GM18909 (cell line): ENCODE results near the gene ZFAND3.
"Not testable (repeated sequence)": the region's sequence is repeated elsewhere in the genome, so short reads cannot be mapped to it uniquely, and the experiment has no call there.

Experiments
- ATAC-seq: cut with Tn5 transposase; IDR thresholded peaks from one replicate; pipeline ENCODE4 v1.9.1; 2021; ENCODE audit warnings: mild to moderate bottlenecking; ENCODE audit not compliant: unreplicated experiment, poor library complexity

Gene ZFAND3

GRCh38 chr6:37861452-37861851 lies 41.9 kb downstream of the ZFAND3 start:
- no peak for ATAC-seq

- no peak for ATAC-seq
Measured at GRCh38 chr6:37862430-37862829, 42.9 kb downstream of the ZFAND3 start.

GRCh38 chr6:37862992-37863391 lies 43.5 kb downstream of the ZFAND3 start:
- ATAC-seq: no peak

GRCh38 chr6:37864250-37864649 lies 44.7 kb downstream of the ZFAND3 start:
- no peak for ATAC-seq

DNA sequence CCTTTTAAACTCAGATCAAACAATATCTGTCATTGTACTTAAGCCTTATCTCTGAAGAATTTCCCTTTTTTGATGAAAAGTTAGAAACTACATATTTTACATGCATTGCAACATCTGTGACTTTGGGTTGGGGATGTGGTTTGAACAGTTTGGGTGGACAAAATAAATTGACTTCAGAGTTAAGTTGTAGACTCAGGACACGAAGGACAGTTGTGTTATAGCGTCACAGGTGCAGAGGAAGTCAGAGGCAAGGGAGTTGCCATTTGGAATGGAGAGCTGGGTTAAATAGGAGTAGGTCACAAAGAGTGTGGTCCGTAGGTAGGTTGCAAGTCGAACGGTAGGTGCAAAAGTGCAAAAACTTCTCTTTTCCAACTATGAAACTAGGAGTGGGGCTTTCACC lies 46.0 kb downstream of the ZFAND3 start:
- no peak for ATAC-seq

DNA sequence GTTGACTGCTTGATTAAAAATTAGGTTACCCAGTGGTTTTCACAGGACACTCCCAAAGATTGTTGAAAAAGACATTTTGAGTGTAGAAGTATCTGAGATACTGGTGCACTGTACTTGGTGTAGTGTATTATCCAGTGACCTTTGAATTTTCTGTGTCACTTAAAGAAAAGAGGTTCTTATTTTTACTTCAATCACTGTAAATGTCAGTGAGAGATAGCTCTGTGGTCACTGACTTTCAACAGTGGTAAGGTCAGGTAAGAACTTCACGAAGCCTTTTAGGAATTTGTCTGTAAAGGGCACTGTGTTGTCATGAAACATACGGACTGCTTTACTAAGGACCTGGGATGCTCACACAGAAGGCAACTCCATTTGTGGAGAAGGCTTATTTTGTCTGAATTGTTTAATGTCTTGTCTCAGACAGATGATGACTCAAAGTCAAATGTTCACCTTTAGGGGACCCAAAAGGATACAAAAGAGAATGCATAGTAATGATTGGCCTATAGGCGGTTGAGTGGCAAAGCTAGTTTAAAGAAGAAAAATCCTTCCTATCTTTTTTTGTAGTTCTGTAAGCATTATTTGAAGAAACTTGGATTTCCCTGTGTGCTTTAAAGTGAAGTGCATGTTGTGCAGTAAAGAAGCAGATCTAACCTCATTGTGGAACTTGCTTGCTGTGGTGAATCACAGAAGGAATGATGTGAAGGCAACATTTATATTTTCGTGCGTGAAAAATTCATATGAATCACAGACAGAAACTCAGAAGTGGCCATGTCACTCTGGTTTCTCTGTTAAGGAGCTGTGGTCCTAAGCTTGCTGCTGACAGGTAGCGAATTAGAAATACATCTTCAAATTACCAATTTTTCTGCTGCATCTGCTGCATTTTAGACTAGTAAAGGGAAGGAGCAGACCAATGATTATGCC lies 47.3 kb downstream of the ZFAND3 start:
- no peak for ATAC-seq

DNA sequence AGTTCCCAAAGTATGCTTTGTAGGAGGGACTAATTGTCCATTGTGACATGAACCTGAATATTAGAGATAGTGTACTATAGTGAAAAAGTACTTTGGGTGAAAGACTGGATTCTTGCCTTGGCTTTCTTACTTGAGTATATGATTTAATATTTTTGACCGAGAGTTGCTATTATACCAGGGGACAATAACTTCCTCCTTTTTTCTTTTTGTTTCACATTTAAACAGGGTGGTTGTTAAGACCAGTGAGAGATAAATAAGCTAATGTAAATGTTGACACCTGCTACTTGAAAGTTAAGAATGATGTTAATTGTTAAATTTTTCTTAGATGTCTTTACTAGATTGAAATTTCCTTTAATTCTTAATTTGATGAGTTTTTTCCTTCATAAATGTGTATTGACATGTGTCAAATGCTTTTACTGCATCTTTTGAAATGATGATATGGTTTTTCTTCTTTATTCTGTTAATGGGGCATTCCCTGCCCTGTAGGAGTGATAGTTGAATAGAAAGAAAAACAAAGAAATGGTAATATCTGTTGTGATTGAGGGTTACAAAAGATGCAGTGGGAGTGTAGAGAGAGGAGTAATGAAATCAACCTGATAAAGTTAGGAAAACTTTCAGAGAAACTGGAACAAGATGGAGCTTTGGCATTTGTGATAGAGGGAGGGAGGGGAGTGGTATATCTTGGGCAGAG lies 48.4 kb downstream of the ZFAND3 start:
- ATAC-seq: no peak

- ATAC-seq: no peak
Measured at GRCh38 chr6:37868447-37868825, 48.9 kb downstream of the ZFAND3 start.

GRCh38 chr6:37871616-37872372 lies 52.3 kb downstream of the ZFAND3 start:
- no peak for ATAC-seq

- no peak for ATAC-seq
Measured at GRCh38 chr6:37872373-37872745, 52.8 kb downstream of the ZFAND3 start.

- no peak for ATAC-seq
Measured at GRCh38 chr6:37874726-37875125, 55.2 kb downstream of the ZFAND3 start.

GRCh38 chr6:37875561-37876309 lies 56.2 kb downstream of the ZFAND3 start:
- no peak for ATAC-seq

DNA sequence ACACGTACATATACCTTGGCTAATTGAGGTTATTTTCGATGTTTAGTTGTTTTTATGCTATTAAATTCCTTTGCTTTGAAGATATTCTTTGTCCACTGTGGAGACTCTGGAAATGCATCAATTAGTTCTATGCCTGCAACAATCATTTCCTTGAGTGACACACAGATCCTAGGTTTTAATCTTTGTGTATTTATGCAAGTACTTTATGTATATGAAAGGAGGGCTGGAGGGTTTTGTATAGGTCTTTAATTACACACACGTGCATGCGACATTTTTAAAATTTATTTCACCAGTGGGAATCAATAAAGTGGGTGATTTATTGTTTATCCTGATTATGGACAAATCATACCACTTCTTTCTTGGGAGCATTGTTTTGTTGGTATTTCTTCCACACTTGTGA lies 57.3 kb downstream of the ZFAND3 start:
- ATAC-seq: no peak

DNA sequence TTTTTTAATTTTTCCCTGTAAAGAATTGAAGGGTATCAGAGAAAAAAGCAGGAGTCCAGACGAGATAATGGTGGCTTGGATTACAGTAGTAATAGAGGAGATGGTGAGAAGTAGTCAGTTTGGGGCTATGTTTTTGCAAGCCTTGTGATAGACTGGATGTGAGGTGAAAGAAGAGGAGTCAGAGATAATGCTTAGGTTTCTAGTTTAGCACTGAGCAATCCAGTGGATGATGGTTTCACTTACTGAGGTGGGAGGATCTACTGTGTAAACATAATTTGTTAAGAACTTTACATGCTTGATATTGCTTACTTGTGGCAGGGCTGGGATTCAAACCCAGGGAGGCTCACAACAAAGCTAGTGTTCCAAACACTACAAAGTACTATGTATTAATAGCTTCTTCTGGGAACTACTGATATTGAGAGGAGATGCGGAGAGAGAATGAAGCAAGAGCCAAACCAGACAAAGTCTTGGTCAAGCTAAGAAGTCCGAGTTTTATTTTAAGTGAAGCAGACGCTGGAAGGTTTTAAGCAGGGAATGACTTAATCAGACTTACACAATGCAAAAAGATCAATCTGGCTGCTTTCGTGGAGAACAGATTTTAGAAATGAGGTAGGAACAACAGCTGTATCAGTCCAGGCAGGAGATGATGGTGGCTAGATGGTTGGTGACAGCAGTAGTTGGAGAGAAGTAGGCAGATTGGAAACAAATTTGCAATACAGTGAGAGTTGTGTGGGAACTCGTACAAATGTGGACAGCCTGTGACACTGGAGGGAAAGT lies 58.0 kb downstream of the ZFAND3 start:
- no peak for ATAC-seq

DNA sequence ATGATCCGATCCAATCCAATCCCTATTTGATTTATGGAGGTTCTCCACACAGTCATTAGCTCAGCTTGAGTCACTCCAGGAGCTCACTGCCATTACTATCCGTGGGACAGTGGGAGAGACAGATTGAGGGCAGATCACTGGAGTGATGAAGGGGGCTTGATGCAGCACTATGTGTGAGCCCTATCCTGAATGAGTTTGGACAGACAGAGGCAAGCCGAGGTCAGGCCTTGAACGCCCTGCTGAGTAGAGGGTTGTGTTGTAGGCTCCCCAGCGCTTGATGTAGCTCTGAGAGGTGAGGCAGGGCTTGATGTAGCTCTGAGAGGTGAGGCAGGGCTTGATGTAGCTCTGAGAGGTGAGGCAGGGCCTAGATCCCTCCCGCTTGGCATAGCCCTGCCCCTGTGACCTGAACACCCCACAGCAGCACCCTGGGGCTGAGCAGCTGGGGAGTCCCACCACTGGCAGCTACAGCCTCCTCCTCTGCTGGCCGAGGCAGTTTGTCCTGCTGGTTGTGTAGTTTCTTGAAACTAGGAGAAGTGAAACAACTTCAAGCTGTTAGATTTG lies 58.7 kb downstream of the ZFAND3 start:
- no peak for ATAC-seq

DNA sequence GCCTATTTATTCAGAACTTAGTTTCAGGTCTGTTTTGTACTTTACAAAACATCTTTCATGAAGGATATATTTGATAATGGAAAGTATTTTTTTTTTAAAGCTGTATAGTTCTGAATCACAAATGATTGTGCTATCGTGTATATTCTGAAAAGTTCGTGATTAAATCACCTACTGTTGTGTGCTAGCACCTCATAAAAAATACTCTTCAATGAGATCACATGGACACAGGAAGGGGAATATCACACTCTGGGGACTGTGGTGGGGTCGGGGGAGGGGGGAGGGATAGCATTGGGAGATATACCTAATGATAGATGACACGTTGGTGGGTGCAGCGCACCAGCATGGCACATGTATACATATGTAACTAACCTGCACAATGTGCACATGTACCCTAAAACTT lies 61.1 kb downstream of the ZFAND3 start:
- ATAC-seq: not testable (repeated sequence)

GRCh38 chr6:37882292-37882691 lies 62.8 kb downstream of the ZFAND3 start:
- ATAC-seq: no peak

DNA sequence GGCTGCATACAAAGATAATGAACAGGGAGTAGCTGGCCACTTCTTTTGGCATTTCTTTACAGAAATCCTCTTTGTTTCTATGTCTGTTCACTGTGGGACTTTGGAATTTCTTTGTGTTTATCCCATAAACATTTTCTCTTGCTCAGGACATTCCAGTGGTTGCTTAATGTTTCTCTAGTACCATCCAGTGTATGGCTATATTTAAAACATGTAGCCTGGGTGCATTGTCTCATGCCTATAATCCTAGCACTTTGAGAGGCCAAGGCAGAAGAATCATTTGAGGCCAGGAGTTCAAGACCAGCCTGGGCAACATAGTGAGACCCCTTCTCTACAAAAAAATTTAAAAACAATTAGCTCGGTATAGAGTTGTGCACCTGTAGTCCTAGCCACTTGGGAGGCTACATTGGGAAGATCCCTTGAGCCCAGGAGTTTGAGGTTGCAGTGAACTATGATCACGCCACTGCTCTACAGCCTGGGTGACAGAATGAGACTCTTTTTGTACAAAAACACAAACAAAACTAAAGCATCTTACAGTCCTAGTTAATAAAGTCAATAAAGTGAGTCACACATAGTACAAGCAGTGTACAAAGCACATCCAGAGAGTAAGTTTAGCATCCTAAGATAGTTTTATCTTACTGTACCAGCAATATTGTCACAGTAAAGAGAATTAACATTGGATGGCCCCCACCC lies 63.3 kb downstream of the ZFAND3 start:
- ATAC-seq: no peak

DNA sequence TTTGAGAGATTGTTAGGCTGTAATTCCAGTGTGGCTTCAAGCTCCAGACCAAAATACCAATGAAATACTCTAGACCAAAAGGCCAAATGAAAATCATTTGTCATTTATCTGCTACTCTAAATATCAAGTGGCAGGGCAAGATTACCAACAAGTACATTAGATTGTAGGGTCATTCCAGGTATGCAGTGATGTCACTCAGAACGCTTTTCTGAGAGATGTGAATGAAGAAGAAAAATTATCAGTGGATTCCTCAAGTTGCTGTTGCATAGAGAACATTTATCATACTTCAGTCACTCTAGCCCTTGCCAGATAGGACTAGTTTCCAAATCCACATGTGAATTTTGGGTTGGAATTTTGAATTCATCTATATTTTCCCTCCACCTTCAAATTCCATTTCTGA lies 65.0 kb downstream of the ZFAND3 start:
- ATAC-seq: no peak
